Erythroblast (primary cell): Measurements from ENCODE around the gene EMC10.
A peak's percentile ranks its signal among the peaks of the same experiment; 100 is the strongest.

Experiments
- DNase-seq, 2 experiments: peaks; one replicate each; lab custom pipeline; 2025; lab: John Stamatoyannopoulos, UW
- GATA1 ChIP-seq: IDR thresholded peaks from 2 replicates; pipeline ENCODE4 v1.6.1; 2011; ENCODE audit warnings: low read depth, mild to moderate bottlenecking, control low read depth, low read length, moderate library complexity
- POLR2A ChIP-seq: IDR thresholded peaks from 2 replicates; pipeline ENCODE4 v1.6.1; 2011; ENCODE audit warnings: mild to moderate bottlenecking, low read length

The EMC10 gene

DNA sequence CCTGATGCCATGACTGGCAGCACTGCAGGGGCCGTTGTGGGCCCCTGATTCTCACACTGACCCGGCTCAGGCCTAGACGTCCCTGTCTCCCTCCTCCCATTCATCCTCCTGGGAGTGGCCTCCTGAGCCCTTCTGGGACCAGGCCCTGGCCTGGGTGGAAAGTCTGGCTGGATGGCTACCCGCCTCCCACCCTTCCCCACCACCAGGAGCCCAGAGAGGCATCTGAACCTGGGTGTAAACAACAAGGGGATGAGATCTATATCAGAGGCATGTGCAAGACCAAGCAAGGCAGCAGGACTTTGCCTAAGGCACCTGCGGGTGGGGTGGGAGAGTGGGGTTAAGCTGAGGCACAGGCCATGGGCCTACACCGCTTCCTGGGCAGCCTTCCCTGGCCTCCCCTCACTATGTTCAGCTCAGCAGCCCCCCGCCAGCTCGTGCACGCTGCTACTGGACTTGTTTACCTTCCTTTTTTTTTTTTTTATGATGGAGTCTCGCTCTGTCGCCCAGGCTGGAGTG, 59.4 kb downstream of the EMC10 start:
- TF ChIP-seq POLR2A (no peak), GATA1 (no peak)
- no peak for DNase-seq

DNA sequence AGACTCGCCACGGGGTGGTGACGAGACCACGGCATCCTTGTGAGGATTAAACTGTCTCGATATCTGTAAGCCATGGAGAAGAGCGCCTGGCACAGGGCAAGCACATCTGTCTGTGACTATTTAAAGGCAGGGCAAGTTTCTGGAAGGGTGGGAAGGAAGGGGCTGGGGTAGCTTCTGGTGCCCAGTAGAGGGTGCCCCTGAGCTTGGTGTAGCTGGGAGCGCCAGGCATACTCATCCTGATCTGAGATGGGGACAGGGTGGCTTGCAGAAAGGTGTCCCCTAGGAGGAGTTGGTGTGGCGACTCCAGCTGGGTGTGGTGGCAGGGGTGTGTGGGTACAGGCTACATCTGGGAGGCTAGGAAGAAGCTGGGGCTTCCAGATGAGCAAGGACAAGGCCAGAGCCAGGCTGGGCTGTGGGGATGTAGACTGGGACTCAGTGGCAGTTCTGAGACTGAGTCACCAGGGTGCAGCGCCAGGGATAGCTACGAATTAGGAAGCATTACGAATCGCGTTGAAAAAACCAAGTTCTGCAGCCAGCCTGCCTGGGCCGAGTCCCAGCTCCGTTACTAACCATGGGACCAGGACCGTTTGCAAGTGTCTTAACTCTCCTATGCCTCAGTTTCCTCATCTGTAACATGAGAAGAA, 60.5 kb downstream of the EMC10 start:
- TF ChIP-seq POLR2A (no peak), GATA1 (no peak)
- DNase-seq = no peak

DNA sequence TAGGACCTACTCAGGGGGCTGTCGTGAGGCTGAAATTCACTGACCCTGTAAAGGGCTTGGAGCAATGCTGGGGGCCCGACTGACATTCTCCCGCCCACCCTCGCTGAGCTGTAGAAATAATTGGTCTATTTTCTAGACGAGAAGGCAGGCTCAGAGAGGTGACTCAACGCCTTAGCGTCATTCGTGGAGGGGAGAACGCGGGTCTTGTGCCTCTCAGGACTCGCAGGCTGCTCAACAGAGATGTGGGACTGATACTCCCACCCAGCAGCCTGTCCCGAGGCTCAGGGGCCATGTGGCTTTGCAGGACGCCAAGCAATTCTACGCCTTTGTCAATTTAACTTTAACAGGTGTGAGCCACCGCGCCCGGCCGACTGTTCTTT, 61.0 kb downstream of the EMC10 start:
- no peak for TF ChIP-seq POLR2A
- no peak for TF ChIP-seq GATA1
- DNase-seq = no peak

DNA sequence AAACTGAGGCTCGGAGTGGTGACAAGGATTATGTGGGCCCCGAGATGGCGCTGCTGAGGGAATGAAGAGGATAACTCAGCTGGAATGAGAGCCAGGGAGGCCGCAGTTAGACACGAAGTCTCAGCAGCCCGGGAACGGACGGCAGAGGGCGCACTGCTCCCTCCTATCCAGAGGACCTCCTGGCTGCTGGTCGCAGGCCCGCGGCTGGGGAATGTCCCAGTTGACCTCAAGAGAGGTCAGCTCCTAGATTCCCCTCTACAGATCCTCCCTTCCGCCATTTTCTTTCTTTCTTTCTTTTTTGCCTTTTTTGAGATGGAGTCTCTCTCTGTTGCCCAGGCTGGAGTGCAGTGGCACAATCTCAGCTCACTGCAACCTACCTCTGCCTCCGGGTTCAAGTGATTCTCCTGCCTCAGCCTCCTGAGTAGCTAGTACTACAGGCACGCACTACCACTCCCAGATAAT, 61.5 kb downstream of the EMC10 start:
- TF ChIP-seq GATA1 = no peak
- DNase-seq = peak; percentile 73 to 79
